HG02973 (cell line): ENCODE results near the gene COMMD6.

ENCODE experiments used
- ATAC-seq: cut with Tn5 transposase; IDR thresholded peaks from one replicate; pipeline ENCODE4 v1.9.1; 2021; ENCODE audit warnings: moderate library complexity; ENCODE audit not compliant: unreplicated experiment

COMMD6 gene

DNA sequence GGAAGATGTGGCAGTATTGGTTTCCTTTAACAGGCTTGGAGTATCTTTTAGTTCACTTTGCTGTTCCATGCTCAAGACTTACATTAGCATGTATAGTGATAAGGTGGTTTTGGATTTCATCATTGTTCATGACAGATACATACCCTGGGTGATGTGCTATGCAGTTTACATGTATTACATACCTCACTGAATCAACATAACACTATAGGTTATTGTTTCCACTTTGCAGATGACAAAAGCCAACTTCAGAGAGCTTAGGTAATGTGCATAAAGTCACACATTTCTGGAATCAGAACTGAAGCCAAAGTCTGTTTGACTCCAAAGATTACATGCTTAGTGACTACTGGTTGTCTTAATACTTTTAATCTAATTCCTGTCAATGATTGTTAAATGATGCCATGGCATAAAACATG is 7.1 kb downstream of the COMMD6 start:
- peak; percentile 58 for ATAC-seq

DNA sequence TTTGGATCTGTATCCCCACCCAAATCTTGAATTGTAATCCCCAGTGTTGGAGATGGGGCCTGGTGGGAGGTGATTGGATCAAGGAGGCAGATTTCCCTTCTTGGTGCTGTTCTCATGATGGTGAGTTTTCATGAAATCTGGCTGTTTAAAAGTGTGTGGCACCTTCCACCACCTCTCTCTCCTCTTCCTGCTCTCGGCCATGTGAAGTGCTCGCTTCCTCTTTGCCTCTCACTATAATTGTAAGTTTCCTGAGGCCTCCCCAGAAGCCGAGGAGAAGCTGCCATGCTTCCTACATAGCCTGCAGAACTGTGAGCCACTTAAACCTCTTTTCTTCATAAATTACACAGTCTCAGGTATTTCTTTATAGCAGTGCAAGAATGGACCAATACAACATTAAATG is 15.7 kb downstream of the COMMD6 start:
- ATAC-seq = no peak

DNA sequence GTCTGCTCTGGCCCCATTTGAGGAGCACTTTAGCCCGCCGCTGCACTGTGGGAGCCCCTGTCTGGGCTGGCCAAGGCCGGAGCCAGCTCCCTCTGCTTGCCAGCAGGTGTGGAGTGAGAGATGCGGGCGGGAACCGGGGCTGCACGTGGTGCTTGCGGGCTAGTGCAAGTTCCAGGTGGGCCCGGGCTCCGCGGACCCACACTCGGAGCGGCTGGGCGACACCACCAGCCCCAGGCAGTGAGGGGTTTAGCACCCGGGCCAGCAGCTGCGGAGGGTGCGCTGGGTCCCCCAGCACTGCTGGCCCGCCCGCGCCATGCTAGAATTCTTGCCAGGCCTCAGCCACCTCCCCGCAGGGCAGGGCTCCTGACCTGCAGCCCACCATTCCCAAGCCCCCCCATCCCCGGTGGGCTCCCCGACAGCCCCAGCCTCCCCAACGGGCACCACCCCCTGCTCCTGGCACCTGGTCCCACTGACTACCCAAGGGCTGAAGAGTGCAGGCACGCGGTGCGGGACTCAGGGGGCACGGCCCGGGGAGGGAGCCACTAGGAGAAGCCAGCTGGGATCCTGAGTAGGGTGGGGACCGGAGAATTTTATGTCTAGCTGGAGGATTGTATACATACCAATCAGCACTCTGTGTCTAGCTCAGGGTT is 19.1 kb downstream of the COMMD6 start:
- ATAC-seq = no peak

DNA sequence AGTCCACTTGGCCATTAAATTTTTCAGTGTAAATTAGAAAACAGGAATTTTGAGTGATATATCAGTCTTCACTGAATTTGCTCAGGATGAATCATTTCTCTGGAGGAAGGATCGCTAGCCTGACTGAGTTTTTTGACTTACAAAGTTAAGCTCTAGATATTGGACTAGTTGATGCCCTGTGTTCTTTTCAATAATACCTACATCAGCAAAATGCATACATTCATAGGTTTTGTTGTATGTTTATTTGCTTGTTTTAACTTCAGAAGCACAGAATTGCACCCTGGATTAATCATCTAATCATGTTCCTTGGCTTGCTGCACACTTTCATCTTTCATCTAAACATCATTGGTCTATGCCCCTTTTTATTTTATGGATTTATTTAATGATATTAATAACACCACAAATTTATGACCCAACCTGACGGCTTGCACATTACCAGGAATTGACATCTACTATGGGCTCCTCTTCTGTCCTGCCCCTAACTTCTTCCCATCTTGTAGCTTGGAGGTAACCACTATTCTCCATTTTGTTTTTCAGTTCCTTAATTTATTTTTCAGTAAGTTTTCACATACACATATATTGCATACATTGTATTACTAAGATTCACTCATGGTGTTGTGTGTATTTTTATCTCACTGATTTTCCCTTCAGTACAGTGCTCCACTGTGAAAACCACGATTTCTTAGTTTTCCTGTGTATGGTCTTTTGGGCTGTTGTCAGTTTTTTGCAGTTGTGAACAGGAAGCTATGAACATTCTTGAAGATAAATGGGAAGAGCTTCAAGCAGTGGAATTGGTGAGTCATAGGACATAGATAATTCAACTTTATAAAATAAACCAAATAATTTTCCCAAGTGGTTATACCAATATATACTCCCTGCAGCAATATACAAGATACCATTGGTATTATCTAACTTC is 23.3 kb downstream of the COMMD6 start:
- ATAC-seq = no peak

DNA sequence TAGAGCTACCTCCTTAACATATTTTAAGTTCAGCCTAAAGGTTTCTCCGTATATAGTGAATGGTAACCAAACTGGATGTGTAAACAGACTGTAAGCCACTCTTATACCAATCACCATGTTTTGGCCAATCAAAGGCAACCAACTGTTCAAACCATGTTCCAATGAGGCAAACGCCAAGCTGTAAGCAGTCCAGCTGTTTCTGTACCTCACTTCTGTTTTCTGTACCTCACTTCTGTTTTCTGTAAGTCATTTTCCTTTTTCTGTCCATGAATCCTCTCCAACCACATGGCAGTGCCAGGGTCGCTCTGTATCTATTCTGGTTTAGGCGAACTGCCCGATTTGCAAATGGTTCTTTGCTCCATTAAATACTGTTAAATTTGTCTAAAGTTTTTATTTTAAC is 24.4 kb downstream of the COMMD6 start:
- no peak for ATAC-seq

DNA sequence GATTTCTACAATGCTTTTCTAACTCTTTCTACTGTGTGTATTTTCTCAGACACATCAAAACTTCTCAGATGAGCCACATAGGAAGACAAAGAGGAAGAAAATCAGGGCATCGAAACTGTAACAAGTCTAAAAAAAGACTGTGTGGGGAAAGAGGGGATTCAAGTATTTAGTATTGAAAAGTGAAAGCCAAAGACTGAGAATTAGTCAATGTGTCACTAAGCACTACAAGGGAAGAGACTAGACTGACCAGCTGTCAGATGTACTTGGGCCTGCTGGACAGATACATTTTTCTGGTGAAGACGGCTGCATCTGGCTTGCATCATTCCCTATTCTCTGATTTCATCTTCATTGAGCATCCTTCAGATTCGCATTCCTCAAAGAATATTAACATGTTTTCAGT is 25.4 kb downstream of the COMMD6 start:
- peak; percentile 91 for ATAC-seq

DNA sequence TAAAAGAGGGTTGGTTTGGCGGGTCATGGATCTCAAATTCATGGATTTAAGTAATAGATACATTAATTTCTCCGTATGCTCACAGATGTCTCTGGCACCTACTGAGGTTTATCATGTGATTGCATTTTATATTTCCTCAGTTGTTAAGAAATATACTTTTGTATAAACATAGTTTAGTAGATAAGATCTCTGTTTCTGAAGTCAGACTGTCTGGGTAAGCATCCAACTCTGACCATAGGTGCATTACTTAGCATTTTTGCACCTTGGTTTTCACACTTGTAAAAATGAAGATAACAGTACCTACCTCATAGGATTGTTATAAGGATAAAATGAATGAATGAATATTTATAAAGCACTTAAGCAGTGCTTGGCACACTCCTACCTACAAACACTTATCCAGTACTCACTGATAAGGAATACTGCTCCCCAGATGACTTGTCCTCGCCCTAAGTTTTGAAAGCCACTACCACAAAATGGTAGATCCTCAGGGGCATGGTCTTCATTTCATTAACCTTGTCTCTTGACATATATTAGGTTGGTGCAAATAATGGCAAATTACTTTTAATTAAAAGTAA is 26.5 kb downstream of the COMMD6 start:
- ATAC-seq = no peak

DNA sequence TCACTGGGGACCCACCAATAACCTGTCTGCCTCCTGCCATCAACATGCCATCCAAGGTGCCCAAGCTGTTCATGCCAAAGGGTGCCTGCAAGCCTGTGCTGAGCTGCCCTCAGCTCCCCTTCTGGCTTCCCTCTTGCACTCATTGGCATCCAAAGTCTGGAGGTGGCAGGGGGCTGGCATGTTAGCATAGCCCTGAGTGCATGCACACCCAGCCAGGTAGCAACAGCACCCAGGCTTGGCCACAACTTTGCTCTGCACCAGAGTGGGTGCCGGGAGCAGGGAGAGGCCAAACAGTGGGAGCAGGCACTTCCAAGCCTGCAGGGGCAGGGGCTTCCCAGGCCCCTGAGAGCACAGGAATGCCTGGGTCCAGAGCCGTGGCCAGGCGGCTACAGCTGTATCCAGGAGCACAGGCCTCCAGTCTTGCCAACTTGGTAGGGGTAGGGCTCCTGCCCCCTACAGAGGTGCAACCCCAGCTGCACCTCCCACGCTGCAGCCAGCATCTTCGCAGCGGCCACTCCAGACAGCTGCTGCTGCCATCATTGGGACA is 29.6 kb downstream of the COMMD6 start:
- no peak for ATAC-seq

DNA sequence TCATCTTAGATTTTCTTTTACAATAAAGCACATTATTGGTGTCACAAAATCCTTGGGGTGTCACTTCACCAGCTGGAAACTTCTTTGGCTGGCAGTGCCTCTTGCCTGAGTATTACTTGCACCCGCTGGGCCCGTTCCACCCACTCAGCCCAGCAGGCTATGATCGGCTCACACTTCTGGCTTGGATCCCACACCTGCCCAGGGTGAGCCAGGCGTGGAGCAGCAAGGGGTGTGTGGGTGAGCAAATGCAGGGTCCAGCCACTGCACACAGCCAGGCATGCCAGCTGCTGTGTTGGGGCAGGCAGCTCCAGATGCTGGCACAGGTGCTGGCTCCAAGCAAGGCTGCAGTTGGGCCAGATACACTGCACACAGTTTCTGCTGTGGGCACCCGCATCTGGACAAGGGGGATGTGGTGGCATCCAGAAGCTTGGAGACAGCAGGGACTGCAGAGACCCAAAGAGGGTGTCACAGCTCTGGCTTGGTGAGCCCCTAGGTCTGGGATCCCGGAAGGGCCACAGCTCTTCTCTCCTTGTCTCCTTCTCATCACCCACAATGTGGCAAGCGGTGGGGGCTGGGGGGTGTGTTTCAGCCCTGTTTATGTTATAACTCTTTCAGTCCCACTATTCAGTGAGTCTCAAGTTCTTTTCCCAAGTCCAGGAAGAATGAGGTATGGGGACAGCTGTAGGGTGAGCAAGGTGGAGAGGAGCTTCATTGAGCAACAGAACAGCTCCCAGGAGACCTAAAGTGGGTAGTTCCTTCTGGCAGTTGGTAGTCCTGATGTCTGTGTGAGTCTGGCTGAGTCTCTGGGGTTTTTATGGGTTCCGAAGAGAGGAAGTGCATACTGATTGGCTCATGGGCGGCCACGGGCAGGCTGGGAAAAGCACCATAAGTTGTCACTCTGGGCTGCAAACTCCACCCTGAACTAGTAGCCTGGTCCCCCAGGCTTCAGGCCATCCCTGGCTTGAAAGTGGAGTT is 30.3 kb downstream of the COMMD6 start:
- ATAC-seq = no peak

DNA sequence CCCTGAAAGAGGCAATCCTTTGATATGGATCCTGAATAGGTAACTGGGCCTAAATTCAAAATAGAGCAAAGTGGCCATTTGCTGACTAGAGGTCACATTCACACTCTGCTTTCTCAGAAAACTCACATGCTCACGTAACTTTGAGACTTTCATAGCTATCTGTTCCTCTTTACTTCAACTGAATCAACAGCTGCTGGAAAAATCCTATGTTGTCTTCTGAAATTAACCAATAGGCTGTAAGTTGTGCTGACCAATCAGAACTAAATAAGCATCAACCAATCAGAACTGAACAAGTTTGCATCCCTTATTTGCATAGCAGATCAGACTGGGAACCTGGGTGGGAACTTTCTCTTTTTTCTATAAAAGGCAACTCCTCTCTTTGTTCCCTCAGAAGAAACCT is 31.6 kb downstream of the COMMD6 start:
- no peak for ATAC-seq

DNA sequence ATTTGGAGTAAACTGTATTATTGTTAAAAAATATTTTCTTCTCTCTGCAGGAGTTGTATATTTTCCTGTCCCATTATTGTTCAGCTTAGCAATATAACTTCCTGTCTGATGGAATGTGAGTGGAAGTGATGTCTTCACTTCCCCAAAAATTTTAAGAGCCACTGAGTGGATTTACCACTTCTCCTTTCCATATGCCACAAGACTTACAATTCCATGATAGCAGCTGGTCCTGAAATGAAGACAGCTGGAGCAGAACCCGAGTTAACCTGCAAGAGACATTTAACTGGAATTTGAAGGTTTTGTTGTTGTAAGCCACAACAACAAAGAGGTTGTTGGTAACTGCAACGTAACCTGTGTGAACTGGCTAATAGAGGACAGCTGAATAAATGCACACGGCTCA is 32.3 kb downstream of the COMMD6 start:
- no peak for ATAC-seq

DNA sequence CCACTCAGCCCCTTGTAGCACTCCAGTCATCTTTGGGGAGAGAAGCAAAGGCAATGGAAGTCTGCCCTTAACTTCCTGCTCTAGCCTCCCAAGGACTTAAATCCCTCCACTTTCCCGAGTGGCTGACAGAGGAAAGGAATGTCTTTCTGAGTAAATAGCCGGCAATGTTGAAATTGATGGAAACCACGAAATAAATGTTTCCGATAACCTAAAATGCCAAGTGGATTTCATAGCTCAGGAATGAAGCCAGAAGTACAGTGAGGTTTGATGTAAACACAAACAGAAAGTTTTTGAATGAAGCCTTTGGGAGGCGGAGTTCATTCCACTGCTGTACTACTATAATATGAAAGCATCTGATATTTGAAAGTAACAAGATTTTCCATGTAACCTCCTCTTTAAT is 41.7 kb downstream of the COMMD6 start:
- ATAC-seq = no peak

DNA sequence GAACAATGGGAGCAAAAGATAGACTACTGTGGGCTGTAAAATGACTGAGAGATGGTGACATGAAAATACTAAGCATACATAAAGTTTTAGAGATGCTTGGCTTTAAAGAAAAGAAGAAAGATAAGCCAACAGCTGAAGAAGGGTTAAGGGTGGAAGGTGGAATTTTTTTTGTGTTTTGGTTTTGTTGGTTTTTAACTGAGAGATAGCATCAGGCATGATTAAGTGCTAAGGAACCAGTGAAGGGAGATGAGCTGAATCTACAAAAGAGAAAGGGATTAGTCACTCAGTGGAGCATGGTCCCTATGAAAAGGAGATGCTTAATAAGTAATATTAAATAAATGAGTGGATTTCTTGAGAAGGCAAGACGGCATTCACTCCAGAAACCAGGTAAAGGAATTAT is 43.1 kb downstream of the COMMD6 start:
- ATAC-seq = no peak

DNA sequence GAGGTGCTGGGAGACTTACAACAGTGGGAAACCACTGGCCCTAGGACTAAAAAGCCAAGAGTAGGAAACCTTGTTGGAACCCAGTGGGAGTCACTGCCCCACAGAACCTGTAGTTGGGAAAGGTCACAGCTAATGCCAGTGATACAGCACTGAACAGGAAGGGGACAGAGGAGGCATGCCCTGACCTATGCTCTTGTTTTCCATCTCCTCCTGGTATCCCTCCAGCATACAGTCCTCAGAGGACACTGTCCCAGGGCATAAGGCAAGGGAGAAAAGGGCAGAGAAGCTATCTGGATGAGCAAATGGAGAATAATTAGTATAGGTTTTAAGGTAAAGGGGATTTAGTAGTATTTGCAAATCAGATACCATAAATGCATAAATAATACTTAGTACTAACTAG is 44.5 kb downstream of the COMMD6 start:
- ATAC-seq = no peak

DNA sequence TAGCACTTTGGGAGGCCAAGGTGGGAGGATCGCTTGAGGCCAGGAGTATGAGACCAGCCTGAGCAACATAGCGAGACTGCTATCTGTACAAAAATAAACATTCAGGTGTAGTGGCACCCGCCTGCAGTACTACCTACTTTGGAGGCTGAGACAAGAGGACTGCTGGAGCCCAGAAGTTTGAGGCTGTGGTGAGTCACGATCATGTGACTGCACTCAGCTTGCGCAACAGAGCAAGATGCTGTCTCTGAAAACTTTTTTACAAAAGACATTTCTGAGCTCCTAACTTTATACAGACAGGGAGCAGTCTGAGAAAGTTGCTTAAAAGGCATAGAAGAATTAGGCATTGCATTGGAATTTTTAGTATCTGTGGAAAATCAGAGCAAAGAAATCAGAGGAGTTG is 45.3 kb downstream of the COMMD6 start:
- no peak for ATAC-seq

DNA sequence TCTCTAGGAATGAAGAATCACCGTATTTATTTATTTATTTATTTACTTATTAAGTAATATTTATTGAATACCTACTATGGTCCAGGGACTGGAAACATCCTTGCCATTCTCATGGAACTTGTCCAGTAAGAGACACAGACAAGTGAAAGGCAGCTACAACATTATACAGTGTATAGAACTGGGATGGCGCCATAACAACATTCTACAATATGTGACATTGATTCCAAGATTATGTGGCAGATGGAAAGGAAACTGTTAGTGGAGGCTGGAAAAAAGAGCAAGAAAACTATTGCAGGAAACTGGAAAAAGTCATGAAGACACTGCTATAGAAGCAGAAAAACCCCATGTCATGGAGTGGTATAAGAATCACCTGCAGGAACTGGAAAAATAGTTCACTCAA is 46.3 kb downstream of the COMMD6 start:
- no peak for ATAC-seq

DNA sequence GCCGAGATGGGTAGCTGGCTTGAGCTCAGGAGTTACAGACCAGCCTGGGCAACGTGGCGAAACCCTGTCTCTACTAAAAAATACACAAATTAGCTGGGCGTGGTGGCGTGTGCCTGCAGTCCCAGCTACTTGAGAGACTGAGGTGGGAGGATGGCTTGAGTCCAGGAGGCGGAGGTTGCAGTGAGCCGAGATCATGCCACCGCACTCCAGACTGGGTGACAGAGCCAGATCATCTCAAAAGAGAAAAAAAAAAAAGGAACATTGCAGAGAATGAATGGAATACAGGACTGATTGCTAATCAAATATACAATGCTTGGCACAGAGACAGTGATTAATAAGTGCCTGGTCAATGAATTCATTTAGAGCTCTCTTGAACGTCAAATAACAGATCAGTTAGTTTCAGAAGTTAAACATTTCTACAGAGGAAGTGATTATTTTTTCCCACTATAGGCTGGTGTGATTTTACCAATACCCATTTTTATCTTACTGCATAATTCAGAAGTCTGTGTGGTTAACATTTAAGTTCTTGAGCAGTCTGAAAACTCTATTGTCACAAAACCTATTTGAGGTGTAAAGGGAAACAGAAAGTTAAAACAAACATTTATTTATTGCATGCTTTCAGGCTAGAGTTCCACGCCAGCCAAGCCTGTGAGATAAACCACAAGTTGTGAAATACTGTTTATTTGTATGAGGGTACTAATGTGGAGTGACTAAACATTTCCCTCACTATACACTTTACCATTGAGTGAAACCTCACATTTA is 48.0 kb downstream of the COMMD6 start:
- peak; percentile 81 for ATAC-seq

DNA sequence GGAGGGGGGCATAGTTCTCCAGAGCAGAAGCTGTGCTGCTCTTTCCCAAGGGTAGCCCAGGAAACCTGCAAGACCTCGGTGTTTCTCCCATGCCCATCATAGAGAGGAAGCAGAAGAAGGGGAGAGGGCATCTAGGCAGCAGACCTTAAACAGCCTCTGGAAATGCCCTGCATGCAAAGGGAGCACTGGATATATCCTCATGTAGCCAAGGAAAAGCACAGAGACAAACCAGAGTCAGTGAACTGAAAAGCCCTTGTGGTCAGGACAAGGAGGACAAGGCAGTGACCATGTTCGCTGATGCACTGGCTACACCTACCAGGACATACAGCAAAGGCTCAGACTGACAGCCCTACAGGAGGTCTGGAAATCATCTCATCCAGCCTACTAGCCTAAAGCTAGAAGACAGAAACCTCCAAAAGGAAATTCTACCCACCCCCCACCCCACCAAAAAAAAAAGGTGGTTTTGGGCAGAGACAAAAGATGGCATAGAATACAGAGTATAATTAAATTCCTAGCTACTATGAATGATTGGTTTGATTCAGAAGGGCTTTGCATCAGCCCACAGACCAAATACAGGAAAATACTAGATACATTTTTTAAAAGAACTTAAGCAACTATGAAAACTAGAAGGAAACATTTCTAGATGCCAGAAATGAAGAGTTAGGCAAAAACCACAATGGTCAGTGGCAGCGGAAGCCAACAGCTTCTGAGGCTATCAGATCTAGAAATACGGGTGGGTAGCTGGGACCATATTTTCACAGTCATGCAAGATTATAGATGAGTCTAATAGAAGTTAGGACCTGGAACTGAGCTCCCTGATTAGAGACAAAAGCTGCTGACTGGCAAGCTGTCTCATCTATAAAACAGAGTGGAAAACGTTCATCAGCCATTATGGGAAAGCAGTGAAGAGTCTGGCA is 51.2 kb downstream of the COMMD6 start:
- no peak for ATAC-seq
